Stimulated activated CD8-positive, alpha-beta memory T cell treated with anti-CD3 and anti-CD28 coated beads, Interleukin-15, amount 100 ng/mL, for 48 hours (primary cell): ENCODE measurements around the gene PURA.
"Not testable (repeated sequence)": the region's sequence is repeated elsewhere in the genome, so short reads cannot be mapped to it uniquely, and the experiment has no call there.

ENCODE experiments used
- DNase-seq, 2 donors: peaks; one replicate each; pipeline ENCODE4 v3.0.0-alpha.2; 2020; ENCODE audit warnings: low read depth in 2 of 2

The PURA gene

DNA sequence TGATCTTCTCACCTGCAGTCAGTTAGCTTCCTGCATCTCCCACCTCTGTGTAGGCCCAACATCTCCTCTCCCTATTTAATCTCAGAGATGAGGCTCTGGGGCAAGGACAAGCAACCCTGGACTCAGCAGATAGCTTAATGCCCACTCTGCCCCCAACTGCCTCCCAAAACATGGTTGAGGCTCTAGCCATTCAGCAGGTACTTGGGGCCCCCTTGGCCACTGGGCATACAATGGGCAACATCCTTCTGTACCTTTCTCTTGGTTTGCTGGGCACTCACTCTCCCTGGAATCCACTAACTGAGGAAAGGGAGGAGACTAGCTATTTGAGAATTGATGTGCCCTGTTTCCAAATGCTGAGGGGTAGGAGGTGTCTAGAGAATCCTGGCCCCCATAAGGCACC, 21.2 kb downstream of the PURA start:
- DNase-seq, result no peak

DNA sequence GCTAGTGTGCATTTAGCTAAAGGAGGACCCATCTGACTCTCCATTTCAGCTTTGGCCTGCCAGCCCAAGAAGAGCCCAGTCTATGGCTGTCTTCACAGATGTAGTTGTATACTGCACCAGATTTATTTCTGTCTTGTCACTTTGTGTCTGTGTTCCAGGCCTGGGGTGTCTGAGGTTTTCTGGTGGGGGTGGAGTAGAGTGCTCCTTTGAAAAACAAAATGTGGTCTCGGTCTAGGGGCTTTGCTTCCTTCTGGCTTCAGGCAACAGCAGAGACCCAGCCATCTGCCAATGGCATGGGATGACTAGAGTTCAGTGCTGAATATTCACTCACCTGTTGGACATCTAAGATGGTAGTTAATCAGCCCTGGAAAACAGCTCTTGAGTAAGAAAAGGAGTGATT, 22.7 kb downstream of the PURA start:
- no peak for DNase-seq

DNA sequence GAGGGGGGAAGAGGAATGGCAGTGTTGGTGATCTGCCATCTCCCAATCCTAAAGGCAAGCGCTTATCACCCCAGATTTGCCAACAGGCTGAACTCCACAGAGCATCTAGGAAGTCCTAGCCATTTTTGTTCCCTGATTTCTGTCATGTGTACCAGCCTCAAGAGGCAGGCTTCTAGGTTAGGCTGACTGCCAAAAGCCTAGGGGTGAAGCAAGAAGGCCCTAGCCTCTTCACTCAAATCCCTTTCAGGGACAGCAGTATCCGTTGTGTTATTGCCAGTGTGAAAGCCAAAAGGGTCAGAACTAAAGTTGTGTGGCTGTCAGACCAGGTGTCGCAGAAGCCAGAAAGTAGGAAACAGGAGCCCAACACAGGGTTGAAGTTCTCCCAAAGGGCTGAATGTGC, 26.5 kb downstream of the PURA start:
- no peak for DNase-seq

DNA sequence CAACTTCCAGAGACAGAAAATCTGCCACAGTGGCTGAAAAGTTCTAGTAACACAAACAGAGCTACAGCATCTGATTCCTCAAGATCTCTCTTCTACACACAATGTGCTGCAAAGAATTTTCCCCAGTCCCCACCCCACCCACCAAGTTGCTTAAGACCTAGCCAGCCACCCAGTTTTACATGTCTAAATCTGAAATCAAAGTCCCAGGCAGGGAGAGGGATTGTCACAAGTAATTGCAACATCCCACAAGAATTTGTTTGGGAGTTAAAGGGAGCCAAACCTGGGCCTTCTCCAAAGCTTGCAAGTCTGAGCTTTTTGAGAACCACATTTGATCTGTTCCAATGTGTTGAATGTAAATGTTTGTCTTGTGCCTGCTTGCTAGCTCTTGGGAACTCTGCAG, 27.3 kb downstream of the PURA start:
- DNase-seq, result no peak

DNA sequence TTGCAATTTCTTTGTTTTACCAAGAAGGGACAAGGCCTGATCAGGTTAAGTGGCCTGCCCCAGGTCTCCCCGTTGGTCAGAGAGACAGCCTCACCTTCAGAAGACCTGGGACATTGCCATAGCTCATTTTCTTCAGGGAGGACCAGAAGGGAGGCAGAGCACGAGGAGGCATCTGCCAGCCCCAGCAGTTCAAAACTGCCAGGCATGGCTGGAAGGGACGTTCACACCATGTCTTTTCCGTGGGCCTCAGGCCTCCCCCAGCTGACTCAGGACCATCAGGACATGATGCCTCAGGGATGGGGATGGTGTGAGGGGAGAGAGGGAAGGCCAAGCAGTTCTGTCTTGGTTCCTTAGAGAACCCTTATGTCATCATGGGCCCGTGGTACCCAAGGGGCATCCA, 28.3 kb downstream of the PURA start:
- DNase-seq, result no peak

DNA sequence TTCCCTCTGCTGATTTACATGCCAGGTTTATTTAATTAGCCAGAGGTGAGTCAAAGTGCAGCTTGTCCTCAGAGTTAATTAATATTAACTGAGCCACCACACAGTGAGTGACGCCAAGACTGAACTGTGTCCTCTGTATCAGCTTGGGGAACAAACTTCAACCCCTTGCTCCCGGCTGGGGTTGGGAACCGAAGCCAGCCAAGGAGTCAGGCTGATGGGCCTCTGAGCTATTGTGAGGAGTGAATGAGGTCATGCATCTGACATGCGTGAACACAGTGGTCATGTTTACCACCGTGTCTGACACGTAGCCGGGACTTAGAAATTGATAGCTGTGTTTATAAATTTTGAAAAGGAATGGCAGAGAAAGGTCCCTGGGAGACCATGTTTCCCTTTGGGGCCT, 28.9 kb downstream of the PURA start:
- DNase-seq, result no peak

DNA sequence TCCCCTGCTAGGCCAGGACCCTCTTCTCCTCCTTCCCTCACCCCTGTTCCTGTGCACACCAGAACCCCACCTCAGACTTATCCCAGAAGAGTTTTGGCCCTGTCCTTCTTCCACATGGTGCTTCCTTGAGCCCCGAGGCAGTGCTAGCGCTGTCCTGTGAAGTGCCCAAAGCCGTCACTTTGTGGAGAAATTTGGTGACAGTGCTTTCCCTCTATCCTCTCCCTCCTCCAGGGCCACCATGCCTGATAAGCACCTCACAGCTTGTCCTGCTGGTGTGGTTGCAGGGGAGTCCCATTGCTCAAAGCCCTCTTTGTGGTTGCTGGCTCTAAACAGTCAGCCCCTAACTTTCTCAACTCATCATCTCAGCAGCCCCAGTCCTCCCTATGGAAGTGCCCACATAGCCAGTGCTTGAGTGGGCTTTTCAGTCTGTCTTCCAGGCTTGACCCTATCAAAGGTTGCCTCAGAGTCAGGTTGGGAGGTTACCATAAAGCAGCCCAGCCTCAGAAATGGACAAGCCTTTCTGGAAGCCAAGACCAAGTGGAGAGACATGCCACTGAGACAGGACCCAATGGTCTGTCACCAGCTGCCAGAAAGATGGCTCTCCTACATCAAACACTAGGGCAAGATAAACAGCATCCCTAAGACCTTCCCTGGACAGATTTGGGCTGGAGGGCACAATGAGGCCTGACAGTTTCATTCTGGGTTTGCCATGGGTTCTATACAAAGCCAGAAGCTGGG, 29.8 kb downstream of the PURA start:
- DNase-seq, result no peak

DNA sequence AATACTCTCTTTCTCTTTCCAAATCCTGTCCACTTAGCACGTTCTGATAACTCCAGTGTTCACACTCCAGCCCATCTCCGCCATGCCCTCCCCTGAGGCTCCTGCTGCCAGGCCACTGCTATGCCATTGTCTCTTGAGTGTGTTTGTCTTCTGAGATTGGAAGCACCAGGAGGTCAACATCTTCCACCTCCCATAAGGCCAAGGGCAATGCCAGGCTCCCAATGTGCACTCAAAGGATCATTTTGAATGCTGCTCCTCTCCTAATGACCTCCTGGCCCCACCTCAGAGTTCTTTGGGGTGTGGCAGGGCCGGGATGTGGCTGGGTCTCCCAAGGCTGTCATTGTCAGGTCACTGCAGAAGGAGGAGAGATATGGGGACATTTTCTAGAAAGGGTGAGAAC, 31.3 kb downstream of the PURA start:
- no peak for DNase-seq

DNA sequence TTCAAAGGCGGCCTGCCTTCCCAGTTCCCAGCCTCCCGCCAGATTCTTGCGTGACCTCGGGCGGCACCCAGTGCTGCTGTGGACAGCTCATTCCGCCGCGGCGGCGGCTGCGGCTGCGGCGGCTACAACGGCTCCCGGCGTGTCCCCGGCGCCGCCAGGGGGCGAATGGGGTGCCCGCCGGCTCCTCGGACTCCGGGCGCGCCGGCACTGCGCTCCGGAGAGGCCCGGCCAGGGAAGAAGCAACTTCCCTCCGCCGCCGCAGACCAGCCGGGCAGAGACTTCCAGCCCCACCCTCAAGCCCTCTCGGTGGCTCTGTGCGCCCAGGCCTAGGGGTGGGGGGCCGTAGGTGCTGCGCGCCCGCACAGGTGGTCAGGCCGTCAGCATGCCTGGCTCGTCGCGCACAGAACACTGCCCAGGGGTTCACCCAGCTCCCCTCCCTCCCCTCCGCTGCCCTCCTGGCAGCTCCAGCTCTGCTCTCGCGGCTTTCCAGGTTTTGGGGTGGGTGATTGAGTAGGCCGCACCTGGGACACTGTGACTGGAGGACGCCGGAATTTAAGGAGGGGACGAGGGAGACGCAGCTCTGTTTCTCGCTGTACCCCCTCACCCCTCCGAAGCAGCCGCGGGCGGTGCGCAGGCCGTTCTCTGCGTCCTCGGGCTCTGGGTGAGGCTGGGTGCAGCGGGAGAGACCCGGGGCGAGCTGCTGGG, 32.1 kb downstream of the PURA start:
- peak; percentile 42 to 44 for DNase-seq

DNA sequence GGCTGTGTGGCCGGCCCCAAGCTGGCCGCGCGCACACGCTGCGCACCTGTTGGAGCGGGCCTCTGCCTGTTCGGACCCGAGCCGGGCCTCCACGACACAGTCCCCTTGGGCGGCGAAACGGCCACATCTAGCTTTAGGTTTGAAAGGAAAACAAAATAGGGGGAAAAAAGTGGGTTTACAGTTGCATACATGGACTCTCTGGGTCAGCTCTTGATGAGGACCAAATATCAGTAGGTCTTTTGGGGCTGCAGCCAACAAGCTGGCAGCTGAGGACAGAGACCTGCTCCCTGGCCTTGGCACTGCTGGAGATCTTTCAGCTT, 32.6 kb downstream of the PURA start:
- DNase-seq, result no peak

DNA sequence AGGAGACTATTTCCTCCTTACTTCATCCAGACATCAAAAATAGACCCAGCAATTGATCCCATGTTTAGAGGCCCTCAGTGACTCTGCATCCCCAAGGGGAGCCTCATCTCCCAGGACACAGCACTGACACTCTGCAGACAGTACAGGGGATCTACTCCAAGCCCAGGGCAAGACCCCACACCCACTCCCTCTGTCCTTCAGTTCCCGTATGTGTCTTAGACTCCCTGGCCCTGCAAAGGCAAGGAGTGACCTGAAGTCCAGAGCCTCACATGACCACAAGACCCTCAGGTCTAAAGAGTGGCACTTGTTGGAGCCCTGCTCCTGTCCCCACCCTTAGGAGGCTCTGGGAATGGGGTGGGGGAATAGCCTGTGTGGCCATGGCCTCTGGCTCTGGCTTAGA, 33.6 kb downstream of the PURA start:
- DNase-seq, result no peak

DNA sequence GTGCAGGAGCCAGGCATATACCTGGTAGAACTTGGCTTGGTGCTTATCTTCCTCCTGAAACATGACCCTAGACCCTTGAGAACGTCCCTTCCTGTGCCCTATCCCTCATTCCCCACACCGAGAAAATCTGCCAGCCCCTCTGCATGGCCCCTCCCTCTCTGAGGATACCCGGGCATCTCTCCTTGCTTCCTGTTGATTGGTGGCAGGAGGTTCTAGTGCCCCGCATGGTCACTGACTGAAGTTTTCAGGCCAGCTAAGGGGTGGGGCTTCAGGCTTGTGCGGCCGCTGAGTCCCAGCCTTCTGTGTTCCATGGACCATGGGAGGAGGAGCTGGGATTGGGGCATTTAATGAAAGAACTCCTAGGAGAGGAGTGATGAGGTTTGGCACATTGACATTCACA, 34.6 kb downstream of the PURA start:
- no peak for DNase-seq

DNA sequence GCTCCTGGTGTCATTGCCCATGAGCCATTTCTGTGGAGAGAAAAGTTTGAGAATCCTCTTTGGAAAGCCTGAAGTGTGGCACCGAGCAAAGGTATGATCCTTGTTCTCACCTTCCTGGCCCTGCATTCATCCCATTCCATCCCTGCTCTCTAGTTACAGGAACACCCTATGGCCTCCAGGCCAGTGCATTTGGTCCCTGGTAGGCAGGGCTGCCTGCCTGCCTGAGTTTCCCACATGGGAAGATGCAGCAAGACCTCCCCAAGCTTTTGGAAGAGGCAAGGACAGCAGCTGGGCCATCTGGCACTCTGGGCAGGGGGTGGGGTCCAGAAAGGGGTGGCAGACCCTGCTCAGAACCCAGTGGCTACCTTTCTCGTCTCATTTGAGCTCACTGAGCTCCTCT, 36.3 kb downstream of the PURA start:
- DNase-seq, result no peak

DNA sequence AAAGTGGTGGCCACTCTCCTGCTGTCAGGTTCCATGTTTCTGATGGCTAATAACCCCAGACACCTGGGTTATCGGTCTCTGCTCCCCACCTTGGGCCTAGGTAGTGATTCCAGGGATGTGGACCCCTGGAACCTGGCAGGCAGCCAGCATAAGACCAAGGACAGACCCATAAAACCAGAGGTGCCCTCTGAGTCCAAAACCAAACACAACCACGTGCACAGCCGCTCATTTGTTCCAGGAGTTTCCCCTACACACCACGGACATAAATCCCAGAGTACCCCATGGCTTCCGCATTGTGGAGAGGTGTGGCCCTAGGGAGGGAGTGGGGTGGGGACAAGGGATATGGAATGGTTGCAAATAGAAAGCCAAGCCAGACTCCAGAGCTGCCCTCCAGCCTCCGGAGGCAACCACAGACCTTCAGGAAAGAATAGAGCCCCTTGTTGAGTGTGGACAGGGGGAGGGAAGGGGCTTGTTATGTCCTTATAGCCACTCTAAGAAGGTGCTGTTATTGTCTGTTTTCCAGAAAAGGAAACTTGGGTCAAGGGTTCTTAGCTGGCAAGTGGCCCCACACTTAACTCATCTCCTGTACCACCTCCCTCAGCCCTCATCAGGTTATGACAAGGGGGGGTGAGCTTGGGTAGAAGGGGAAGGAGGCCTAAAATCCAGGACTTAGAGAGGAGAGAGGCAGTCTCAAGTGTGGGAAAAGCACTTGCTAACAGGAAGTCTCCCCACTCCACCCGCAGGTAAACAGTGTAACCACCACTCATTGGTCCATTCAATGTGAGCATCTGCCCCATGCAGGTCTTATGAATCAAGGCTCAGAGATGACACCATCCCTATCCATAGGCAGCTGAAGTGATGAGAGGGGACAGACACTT, 37.5 kb downstream of the PURA start:
- no peak for DNase-seq

DNA sequence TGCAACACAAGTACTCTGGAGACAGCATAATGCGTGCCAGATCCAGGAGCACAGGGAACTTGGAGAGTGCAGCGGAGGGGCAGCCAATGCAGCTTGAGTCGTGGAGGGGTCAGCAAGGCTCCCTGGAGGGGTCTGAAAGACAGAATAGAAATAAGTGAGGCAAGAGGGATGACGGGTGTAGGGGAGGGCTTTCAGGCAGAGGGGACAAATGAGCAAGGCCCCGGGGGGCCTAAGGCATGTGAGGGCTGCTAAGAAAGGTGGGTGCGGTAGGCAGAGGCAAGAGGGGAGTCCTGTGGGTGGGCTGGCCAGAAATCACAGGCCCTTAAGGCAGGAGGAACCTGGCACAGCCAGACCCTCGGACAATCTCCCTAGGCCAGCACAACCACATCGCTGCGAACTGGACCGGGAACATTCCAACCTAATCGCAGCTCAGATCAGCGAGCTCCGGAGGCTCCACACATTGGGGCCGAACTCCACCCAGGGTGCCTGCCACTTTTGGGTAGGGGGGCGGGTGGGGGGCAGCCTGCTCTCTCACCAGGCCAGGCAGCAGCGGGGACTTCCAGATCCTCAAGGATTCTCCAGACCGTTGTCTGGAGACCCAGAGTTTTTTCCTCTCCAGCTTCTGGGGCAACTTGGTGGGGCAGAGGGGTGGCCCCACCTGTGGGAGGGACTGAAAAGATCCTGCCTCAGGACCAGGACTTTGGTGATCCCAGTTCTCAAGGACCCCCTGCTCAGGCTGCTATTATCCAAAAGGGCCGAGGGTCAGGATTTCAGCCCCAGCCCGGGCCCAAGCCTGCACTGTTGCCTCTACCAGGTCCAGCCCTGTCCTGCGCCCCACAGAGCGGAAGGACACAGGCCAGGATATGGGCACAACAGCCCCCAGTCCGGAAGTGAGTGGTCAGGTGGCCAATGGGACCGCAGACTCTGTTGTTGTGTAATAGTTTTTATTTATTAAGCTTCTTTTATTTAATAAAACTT, 38.4 kb downstream of the PURA start:
- no peak for DNase-seq

DNA sequence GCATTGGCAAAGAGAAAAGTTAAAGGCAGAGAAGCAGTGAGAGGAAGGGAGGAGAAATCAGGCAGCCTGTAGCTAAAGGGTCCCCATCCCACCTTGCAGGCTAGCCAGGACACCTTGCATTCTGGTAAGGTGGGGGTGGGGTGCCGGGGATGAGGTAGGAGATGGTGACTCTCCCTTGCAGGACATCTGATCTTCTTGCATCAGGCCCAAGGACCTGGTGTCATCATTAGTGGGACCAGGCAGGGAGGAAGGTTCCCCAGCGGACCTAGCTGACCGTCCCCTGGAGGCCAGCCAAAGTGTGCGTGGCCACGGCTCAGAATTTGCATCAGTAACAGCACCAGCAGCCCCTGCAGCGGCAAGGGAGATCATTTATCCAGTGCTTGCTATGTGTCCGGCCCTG, 39.3 kb downstream of the PURA start:
- DNase-seq, result no peak

DNA sequence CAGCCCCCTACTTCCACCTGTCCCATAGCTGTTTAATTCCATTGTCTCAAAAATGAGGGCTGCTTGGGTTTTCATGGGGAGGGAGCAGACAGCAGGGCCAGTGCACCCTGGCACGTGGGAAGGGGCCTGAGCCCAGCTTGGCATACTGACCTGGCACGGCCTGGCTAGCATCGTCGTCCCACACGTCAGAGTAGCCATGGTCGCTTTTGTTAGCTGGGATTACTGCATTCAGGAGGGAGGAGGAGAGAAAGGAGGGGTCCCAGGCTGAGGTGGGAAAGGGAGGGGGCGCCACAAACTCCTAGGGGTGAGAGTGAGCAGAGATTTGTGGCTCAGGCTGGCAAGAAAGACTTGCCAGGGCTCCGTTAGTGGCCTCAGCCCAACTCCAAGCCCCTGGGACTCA, 40.0 kb downstream of the PURA start:
- no peak for DNase-seq

DNA sequence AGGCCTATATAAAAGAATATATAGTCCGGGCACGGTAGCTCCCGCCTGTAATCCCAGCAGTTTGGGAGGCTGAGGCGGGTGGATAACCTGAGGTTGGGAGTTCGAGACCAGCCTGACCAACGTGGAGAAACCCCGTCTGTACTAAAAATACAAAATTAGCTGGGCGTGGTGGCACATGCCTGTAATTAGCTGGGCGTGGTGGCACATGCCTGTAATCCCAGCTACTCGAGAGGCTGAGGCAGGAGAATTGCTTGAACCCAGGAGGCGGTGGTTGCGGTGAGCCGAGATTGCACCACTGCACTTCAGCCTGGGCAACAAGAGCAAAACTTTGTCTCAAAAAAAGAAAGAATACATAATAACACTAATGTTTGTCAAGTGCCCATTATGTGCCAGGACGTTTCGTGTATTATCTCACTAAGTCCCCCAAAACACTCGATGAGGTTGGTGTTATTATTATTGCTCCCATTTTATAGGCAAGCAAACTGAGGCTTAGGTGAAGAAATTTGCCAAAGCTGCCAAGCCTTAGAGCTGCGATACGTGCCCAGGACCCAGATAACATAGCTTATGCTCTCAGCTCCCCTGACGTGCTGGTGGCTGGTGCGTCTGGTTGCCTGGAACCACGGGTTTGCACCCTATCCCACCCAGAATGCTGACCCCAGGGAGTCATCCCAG, 40.9 kb downstream of the PURA start:
- DNase-seq, result not testable (repeated sequence)

DNA sequence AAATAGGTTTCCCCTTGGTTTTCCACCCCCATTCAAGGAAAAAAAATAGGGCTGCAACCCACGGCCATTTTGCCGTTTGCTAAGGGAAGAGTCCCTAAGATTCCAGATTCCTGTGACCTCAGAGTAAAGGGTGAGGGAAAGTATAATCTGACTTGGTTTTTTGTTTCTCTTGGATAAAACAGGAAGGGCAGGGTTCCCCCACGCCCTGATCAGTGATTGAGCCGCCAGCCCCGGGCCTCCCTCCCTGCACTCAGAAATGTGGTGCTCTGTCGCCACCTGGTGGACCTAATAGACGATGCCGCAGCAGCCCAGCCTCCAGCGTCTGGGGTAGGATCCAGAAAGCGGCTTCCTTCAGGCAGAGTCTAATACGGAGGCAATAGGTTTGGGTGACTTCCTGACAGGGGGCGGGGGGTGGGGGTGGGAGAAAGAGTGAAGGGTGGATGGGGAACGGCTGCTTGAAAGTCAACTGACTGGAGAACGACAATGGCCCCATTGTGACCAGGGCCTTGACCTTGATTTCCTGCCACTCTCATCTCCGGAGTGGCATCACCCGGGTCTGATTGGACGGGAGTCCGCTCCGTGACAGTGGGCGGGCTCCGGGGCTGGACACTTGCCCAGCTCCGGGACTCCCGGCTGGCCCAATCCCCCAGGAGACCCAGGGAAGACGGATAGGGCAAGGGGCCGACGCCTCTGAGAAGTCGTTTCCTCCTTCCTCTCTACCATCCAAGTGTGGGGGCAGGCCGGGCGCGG, 43.3 kb downstream of the PURA start:
- peak; percentile 67 to 75 for DNase-seq
